Panc1 (cell line): Measurements from ENCODE around the gene POTEF. TPM values are rescaled to one million over a fixed set of nuclear protein-coding genes. Genes with fewer than 3 reads are reported as not detected.
"Not testable (repeated sequence)": the region's sequence is repeated elsewhere in the genome, so short reads cannot be mapped to it uniquely, and the experiment has no call there.

Source experiments
- ATAC-seq: fragments of 200-7000 bp; cut with Tn5 transposase; 2 replicates; pipeline ENCODE4 v1.9.1; 2020; ENCODE audit warnings: mild to moderate bottlenecking, moderate library complexity
- BruUV-seq: library from RNA; stranded (reverse); fragments of 400-500 nt; replicated peaks from 2 replicates; lab custom pipeline; 2021; lab: Mats Ljungman, UMichigan
- CTCF ChIA-PET: fragments of 300-600 bp; sonication (Branson Sonifier 250); formaldehyde crosslinking; loops from one replicate; lab custom pipeline; 2022; ENCODE audit warnings: antibody characterized with exemption; lab: Charles Lee
- POLR2A ChIA-PET: fragments of 300-600 bp; sonication (Branson Sonifier 250); formaldehyde crosslinking; loops from one replicate; lab custom pipeline; 2022; ENCODE audit warnings: antibody characterized with exemption; lab: Charles Lee
- DNase-seq: peaks from one replicate; pipeline ENCODE4 v3.0.0-alpha.2; 2010; ENCODE audit warnings: low read depth, low spot score
- H3K27ac ChIP-seq: 2 replicates; pipeline ENCODE4 v1.5.1; 2011; ENCODE audit warnings: mild to moderate bottlenecking, low read length, inconsistent platforms
- H3K27me3 ChIP-seq: fragments of 200-500 bp; sonication (Bioruptor generic); 2 replicates; pipeline ENCODE4 v1.6.0; 2014; ENCODE audit warnings: low read length, inconsistent platforms; ENCODE audit not compliant: control insufficient read depth, insufficient read depth
- H3K36me3 ChIP-seq: fragments of 200-500 bp; sonication (Bioruptor generic); 2 replicates; pipeline ENCODE4 v1.5.1; 2014; ENCODE audit warnings: inconsistent platforms, mild to moderate bottlenecking, low read length, moderate library complexity; ENCODE audit not compliant: control insufficient read depth, insufficient read depth
- H3K4me1 ChIP-seq: 2 replicates; pipeline ENCODE4 v1.5.1; 2011; ENCODE audit warnings: inconsistent platforms, mild to moderate bottlenecking, low read length, moderate library complexity; ENCODE audit not compliant: control insufficient read depth, insufficient read depth
- H3K4me3 ChIP-seq, 2 experiments: 2 replicates each; pipeline ENCODE4 v1.5.1; 2011 to 2012; ENCODE audit warnings: low read depth in 2 of 2, low read length in 2 of 2, mild to moderate bottlenecking in 2 of 2, inconsistent platforms in 1 of 2, moderate library complexity in 1 of 2
- H3K9me3 ChIP-seq: fragments of 200-500 bp; sonication (Bioruptor generic); 2 replicates; pipeline ENCODE4 v1.5.1; 2014; ENCODE audit warnings: low read depth, mild to moderate bottlenecking, inconsistent platforms, low read length, moderate library complexity; ENCODE audit not compliant: control insufficient read depth, insufficient read depth
- in situ Hi-C: cut with HindIII; loops from 2 replicates; pipeline ENCODE4 v1.10.0; 2016; ENCODE audit warnings: low sequenced_read_pairs, low pct_unique_long_range_greater_than_20kb
- intact Hi-C: fragments of 100-400 bp; cut with micrococcal nuclease; formaldehyde crosslinking; loops from one replicate; pipeline ENCODE4 v1.10.0; 2022; ENCODE audit not compliant: unreplicated experiment
- total RNA-seq: library from RNA; stranded (reverse); gene quantifications from one replicate; pipeline ENCODE4 v1.2.1, GENCODE V29; 2021; ENCODE audit not compliant: unreplicated experiment

The POTEF gene
- total RNA-seq, 1 experiment from 2014 or later: 7.2 TPM

DNA sequence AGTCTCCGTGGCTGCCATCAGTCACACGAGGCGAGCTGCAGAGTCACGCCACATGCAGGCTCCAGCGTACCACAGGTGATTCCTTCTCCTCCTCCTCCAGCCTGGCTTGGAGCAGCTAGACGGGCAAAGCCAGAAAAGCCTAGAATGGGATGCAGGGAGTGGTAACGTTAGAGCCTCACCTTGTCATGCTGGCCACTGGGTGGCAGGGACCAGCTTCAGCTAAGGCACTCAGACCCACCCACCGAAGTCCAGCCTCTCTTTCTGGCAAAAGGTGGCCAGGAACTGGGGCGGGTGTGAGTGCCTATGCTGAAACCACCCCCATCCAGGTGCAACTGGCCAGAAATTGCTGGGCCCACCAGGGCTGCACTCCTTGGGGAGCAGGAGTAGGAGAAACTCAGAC, 1.3 kb downstream of the POTEF start:
- H3K27me3 ChIP-seq, BruUV-seq, DNase-seq, in situ Hi-C loops, POLR2A ChIA-PET, intact Hi-C loops, H3K9me3 ChIP-seq, H3K36me3 ChIP-seq, H3K4me1 ChIP-seq, H3K27ac ChIP-seq, CTCF ChIA-PET: not testable (repeated sequence)
- peak; percentile 52 for ATAC-seq
- H3K4me3 ChIP-seq: peak overlapping the region; percentile 45 to 56

GRCh38 chr2:130120924-130121323, 8.1 kb downstream of the POTEF start:
- ATAC-seq, H3K27me3 ChIP-seq, DNase-seq, CTCF ChIA-PET, H3K4me3 ChIP-seq, intact Hi-C loops, H3K4me1 ChIP-seq, BruUV-seq, H3K9me3 ChIP-seq, H3K36me3 ChIP-seq, POLR2A ChIA-PET, H3K27ac ChIP-seq, in situ Hi-C loops: not testable (repeated sequence)

GRCh38 chr2:130102597-130103363, 26.2 kb downstream of the POTEF start:
- H3K27ac ChIP-seq, H3K36me3 ChIP-seq, in situ Hi-C loops, H3K4me1 ChIP-seq, CTCF ChIA-PET, H3K27me3 ChIP-seq, ATAC-seq, H3K4me3 ChIP-seq, intact Hi-C loops, DNase-seq, H3K9me3 ChIP-seq, POLR2A ChIA-PET: not testable (repeated sequence)
- TSS peak; percentile 18 for BruUV-seq

GRCh38 chr2:130062645-130063044, 66.4 kb downstream of the POTEF start:
- H3K27ac ChIP-seq, H3K4me3 ChIP-seq, intact Hi-C loops, H3K27me3 ChIP-seq, CTCF ChIA-PET, POLR2A ChIA-PET, H3K9me3 ChIP-seq, H3K4me1 ChIP-seq, ATAC-seq, DNase-seq, H3K36me3 ChIP-seq, in situ Hi-C loops, BruUV-seq: not testable (repeated sequence)

DNA sequence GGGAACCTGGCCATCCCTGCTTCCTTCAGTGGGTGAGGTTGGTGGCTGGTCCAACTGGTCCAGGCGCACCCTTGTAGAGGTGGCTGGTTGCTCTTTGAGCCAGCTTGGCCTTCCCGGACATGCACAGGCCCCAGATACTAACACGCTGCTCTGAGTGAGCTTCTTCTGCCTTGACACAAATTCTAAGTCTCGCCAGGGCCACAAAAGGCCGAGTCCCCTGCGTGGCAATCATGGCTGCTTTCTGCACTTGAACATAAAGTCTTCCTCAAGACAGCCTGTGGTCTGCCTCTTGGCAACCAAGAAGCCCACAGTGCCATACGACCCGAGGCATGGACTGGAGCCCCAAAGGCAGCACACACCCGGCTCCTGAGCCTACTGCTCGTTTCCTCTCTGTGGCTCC, 69.0 kb downstream of the POTEF start:
- H3K9me3 ChIP-seq, H3K36me3 ChIP-seq, intact Hi-C loops, H3K27me3 ChIP-seq, BruUV-seq, in situ Hi-C loops, H3K27ac ChIP-seq, ATAC-seq, H3K4me1 ChIP-seq, POLR2A ChIA-PET, H3K4me3 ChIP-seq, CTCF ChIA-PET, DNase-seq: not testable (repeated sequence)

- in situ Hi-C loops, H3K36me3 ChIP-seq, BruUV-seq, H3K9me3 ChIP-seq, intact Hi-C loops, H3K4me3 ChIP-seq, H3K27ac ChIP-seq, ATAC-seq, POLR2A ChIA-PET, DNase-seq, H3K27me3 ChIP-seq, H3K4me1 ChIP-seq, CTCF ChIA-PET: not testable (repeated sequence)
Measured at GRCh38 chr2:130056336-130056735, 72.7 kb downstream of the POTEF start.

DNA sequence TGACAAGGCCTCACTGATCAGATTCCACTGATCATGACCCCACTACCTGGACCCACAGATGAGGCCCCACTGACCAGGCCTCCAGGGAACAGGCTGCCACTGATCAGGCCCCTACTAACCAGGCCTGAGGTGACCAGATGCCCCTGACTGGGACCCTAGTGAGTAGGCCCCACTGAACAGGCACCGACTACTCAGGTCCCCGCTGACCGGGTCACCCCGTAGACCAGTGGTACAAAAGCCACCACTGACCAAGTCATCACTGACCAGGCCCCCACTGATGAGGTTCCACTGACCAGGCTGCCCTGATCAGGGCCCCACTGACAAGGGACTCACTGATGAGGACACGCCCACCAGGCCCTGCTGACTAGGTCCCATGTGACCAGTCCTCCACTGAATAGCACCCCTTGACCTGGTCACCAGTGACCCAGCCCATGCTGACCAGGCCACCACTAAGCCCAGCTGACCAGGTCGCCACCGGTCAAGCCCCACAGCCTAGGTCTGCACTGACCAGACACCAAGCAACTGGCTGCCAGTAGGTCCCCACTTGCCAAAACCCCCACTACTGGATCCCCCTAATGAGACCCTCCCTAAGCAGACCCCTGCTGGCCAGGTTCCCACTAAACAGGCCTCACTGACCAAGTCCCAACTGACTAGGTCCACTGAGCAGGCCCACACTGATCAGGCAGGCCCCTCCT, 75.7 kb downstream of the POTEF start:
- H3K36me3 ChIP-seq, H3K27ac ChIP-seq, CTCF ChIA-PET, ATAC-seq, H3K4me3 ChIP-seq, intact Hi-C loops, POLR2A ChIA-PET, in situ Hi-C loops, H3K4me1 ChIP-seq, DNase-seq, H3K9me3 ChIP-seq, BruUV-seq, H3K27me3 ChIP-seq: not testable (repeated sequence)
